HG03025 (cell line): Measurements from ENCODE around the gene KREMEN1.

Source experiments
- ATAC-seq: cut with Tn5 transposase; IDR thresholded peaks from one replicate; pipeline ENCODE4 v1.9.1; 2021; ENCODE audit warnings: mild to moderate bottlenecking, moderate library complexity; ENCODE audit not compliant: unreplicated experiment, low FRiP score

The KREMEN1 gene

DNA sequence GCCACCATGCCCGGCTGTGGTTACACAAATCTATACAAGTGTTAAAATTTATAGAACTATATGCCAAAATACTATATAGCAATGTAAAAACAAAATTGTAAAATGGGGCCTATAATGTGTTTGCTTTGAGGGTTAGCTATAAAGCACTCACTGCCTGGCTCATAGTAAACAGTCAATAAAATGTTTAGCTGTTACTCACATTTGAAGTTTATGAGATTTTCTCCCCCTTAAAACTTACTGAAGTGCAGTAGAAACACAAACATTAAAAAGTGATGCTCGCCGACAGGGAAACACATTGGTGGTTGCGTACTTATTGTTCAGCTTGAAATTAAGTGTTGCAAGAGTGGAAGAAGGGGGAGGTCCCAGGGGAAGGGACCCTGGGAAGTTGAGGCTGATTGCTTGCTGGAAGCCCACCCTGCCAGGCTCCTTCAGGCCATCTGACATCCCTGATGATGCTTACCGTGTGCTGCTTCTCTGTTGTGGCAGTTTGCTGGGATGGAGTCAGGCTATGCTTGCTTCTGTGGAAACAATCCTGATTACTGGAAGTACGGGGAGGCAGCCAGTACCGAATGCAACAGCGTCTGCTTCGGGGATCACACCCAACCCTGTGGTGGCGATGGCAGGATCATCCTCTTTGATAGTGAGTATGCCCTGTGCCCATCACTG lies 52.1 kb downstream of the KREMEN1 start:
- ATAC-seq = no peak

DNA sequence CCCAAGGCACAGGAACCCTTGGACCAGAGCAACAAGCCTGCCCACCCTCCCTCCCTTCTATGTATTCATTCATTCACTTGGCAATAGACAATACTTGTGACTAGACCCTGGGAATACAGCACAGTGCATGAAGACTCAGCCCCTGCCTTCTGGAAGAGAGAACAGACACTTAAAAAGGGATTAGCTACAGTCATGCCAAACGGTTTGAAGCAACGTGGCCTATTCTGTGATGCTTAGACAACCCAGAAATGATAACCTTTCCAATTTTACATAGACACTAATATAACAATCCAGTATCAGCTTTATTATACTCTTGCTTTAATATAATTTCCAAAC lies 52.6 kb downstream of the KREMEN1 start:
- ATAC-seq = no peak

GRCh38 chr22:29125844-29126243 lies 53.0 kb downstream of the KREMEN1 start:
- ATAC-seq = no peak

DNA sequence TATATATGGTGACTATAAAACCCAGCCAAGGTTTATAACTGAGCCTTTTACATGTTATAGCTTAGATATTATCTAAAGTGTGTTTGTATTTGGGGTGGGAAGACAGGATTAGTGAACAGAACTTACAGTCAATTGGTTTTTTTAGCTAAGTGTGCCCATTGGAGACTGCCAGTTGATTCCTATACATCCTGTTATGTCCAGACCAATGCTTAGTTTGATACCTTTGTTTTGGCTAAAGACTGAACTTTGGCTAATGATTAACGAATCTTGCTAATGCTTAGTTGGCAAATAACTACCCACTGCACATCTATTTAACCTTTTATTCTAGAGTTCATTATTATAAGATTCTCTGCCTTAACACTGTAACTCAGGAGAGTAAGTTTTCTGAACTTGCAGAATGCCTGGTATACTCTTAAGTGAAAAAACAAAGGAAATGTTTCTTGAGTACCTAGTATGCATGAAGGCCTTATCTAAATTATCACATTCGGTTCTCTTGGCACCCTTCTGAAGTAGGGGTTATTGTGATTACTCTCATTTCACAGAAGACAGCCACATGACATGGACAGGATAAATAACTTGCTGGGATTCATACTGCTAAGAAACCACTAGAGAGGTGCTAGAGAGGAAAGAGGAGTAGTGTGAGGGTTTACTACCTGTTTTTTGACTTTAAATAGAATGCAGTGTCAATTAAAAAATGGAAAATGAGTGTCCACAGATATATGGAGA lies 54.0 kb downstream of the KREMEN1 start:
- ATAC-seq = no peak

- no peak for ATAC-seq
These were observed 56.3 kb downstream of the KREMEN1 start for GRCh38 chr22:29128891-29129807.

DNA sequence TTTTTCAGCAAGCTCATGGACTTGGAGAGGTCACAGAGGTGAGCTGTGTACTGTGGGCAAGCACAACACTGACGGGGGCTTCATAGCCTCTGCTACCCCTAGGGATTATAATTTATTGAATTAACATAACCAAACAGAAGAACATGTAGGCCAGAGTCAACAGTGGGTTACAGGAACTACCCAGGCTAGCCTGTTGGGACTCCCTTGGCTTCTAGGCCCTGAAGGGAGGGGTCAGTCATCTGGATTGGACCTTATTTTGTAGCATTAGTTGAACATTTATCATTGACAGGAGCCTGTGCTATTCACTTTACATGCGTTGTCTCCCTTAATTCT lies 56.9 kb downstream of the KREMEN1 start:
- ATAC-seq = no peak

DNA sequence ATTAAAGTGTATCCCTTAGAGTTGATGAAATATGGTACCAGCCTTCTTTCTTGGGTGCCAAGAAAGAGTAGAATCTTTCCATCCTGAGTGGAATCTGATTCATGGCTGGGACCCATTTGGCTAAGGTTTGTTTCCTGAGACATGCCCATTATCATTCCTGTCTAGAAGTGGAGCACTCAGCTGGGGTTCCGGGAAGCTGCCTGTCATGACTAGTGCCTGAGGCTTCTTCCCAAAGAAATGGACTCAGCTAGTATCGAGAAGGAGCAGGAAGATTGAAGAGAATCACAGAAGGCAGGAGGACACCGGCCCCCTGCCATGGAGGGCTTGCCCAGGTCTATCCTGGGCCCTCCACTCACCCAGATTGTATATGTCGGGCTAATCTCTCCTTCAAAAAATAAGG lies 57.6 kb downstream of the KREMEN1 start:
- ATAC-seq = no peak

GRCh38 chr22:29133603-29134133 lies 60.8 kb downstream of the KREMEN1 start:
- no peak for ATAC-seq

DNA sequence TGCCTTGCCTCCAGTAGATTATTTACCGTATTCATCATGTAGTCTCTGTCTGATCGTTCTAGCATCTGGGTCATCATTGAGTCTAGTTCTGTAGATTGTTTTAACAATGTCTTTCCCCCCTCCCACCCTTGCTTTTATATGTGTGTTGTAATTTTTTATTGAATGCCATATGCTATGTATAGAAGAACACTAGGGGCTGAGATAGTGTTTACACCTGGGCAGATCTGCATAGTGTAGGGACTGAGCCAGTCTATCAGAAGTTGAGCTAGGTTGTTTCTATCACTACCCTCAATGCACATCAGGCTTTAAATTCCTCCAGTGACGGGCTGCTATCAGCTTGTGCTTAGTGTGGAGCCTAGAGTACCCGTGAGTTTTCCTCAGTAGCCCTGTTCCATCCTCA lies 61.6 kb downstream of the KREMEN1 start:
- ATAC-seq = no peak

DNA sequence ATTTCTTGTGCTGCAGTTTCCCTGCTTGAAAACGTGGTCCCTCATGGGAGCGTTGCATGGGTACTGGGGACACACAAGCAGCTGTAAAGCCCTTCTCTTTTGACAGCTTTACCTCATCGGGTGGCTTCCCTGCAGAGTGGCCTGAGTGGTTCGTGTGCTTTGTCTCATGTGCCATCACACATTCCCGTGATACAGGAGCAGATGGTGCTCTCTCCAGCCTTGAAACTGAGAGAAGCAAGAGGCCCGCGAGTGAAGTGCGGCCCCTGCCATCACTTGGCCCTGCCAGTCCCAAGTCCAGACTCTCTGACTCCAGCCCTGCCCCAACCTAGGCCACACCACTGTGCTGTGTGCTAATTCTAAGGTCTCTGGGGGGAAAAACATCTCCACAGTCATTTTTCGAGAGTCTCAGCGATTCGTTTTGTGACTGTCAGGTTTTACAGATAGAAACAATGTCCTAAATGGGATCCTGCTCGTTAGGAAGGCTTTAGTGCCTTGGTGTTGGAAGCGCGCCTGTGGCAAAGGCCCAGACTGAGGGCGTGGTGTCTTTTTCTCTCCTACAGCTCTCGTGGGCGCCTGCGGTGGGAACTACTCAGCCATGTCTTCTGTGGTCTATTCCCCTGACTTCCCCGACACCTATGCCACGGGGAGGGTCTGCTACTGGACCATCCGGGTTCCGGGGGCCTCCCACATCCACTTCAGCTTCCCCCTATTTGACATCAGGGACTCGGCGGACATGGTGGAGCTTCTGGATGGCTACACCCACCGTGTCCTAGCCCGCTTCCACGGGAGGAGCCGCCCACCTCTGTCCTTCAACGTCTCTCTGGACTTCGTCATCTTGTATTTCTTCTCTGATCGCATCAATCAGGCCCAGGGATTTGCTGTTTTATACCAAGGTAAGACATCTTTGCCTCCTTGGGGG lies 64.2 kb downstream of the KREMEN1 start:
- no peak for ATAC-seq

DNA sequence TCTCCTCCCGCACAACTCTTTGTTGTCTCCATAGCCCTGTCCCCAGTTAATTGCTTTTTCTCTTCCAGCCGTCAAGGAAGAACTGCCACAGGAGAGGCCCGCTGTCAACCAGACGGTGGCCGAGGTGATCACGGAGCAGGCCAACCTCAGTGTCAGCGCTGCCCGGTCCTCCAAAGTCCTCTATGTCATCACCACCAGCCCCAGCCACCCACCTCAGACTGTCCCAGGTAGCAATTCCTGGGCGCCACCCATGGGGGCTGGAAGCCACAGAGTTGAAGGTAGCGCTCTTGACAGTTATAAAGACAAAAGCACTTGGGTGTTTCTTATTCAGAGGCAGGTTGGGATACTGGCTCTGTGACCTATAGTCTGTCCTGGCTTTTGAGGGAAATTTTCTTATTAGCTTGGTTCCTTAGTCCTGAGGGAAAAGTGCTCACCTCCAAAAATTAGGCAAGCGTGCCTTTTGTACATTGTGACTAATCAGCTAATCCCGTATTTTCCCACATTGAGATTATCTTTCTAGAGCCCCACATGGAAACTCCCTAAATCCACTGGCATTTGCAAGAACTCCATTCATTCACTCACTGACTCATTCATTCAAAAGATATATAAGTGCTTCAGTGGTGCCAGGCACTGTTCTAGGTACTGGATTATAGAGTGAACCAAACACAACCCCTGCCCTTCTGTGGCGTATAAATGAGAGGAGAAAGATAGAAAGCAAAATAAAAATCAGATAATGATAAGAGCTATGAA lies 65.9 kb downstream of the KREMEN1 start:
- ATAC-seq = no peak

DNA sequence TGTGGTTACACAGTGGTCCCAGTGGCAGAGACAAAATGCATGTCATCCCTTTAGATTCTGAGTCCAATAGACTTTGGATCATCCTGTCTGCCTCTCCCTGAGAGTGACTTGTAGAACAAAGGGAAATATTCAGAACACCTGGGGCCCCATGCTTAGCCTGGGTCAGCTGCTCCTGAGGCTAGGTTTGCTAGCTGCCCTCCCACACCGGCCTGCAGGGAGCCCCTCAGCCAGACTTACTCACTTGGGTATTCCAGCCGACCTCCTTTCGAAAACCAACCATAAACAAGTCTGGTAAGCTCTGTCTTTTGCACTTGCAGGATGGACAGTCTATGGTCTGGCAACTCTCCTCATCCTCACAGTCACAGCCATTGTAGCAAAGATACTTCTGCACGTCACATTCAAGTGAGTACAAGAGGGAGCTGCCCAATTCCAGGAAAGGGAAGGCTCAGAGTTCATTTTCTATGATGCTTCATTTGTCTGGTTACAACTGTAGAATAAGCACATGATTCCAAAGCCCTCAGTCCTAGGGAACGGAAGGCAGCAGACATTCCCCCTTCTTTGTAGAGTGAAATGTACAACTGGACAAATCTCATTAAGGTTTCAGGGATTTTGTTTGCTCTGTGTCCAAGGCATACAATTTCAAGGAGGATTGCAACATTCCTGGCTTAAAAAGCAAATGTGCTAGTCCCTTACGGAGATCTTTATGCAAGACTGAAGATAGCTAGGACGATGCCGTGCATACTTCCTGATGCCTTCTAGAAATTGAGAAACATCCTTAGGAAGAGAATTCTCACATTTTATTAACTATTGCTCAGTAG lies 67.3 kb downstream of the KREMEN1 start:
- no peak for ATAC-seq

- ATAC-seq = no peak
These were observed 68.3 kb downstream of the KREMEN1 start for GRCh38 chr22:29141078-29141688.

DNA sequence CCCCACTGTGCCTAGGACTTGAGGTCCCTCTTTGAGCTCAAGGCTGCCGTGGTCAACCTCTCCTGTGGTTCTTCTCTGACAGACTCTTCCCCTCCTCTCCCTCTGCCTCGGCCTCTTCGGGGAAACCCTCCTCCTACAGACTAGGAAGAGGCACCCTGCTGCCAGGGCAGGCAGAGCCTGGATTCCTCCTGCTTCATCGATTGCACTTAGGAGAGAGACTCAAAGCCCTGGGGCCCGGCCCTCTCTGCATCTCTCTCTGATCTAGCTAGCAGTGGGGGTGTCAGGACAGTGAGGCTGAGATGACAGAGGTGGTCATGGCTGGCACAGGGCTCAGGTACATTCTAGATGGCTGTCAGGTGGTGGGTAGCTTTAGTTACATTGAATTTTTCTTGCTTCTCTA lies 69.3 kb downstream of the KREMEN1 start:
- no peak for ATAC-seq

DNA sequence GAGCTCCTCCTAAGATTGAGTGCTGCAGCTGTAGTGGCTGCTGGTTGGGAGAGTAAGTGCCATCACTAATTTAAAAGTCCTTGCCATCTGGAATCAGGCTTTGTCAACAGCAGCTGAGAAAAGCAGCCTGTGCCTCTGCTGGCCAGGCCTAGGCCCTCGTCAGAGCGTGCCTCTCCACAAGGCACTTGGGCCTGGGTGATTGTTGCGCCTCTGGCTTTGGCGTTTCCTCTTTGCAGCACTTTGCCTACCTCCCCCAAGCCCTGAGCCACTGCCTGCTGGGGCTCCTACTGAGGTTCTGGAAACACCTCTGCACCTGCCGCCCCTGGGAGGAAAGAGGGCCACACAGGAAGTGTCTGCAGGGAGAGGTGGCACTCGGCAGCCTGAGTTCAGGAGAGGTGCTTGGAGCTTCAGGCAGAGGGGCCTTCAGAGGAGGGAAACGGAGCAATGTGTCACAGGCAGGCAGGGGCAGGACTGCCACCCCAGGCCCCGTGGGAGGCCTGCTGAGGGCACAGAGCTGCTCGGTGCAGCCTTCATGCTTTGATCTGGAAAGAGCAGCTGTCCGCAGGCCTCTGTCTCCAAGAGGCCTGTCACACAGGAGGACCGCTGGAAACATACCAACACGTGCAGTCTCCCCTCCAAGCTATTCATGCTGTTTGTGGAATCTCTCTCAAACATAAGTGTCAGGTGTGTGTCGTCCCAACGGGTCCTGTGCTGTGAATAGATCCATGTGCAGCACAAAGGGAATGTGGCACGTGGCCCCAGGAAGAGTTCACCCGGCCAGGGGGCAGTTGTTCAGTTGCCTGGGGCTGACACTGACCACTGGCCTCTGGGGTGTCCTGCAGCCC lies 71.3 kb downstream of the KREMEN1 start:
- ATAC-seq = no peak

GRCh38 chr22:29144786-29145160 lies 71.9 kb downstream of the KREMEN1 start:
- ATAC-seq = no peak

DNA sequence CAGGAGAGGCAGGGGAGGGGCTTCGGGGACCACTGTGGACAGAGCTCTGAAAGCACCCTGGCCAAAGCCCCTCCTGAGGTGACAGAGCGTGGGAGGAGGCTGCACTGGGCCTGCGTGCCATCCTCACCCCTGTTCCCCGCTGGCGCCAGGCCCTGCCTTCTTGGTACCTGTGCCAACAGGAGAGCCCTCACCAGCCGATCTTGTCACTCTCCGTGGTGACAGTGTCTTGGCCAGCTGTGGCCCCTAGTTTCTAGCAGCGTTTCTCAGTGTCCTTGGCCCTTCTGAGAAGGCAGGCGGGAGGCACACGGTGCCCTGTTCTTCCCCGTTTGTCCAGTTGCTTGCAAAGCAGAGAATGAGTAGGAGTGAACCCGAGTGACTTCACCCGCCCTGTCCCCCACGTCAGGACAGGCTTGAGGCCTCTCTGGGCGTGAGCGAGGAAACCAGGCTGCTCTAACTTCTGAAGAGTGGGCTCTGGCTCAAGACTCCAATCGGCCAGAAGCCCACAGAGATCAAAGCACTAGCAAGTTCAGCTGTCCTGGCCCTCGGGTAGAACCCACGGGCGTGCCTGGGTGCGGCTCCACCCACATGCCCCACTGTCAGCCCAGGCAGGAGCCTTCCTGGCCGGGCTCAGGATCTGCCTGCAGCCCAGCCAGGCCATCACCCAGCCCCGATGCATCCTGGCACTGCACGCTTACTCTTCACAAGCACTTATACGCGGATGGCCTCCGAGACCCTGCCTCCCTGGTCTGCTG lies 72.7 kb downstream of the KREMEN1 start:
- ATAC-seq = no peak
